GM10248 (cell line): ENCODE results near the gene SLC17A9.

Source experiments
- CTCF ChIA-PET: fragments of 300-600 bp; sonication (Branson Sonifier 250); formaldehyde crosslinking; extraction: SDS; loops from one replicate; lab custom pipeline; 2021; ENCODE audit warnings: antibody characterized with exemption; lab: Yijun Ruan, JAX
- POLR2A ChIA-PET: fragments of 350-650 bp; sonication (Branson Sonifier 250); formaldehyde crosslinking; extraction: SDS; loops from one replicate; lab custom pipeline; 2020; ENCODE audit warnings: antibody characterized with exemption; lab: Yijun Ruan, JAX
- DNase-seq: peaks from one replicate; pipeline ENCODE4 v3.0.0; 2012; ENCODE audit errors: extremely low spot score
- CTCF ChIP-seq: IDR thresholded peaks from 2 replicates; pipeline ENCODE4 v1.5.1; 2012; ENCODE audit warnings: mild to moderate bottlenecking, low read depth; ENCODE audit errors: extremely low read depth, missing control alignments, control extremely low read depth

SLC17A9 gene

GRCh38 chr20:62935968-62936585 is 16.4 kb upstream of the SLC17A9 start:
- TF ChIP-seq CTCF: no peak
- CTCF ChIA-PET: interaction anchor here (0.7 to 4.0 kb wide), 9 partner anchors 8 to 42 kb away, joined by 3 to 21 read pairs (median 5); partner anchors contain the start of gene SLC17A9
- no peak for DNase-seq
- POLR2A ChIA-PET: no interaction called here

GRCh38 chr20:62937268-62938104 is 15.0 kb upstream of the SLC17A9 start:
- TF ChIP-seq CTCF: no peak
- ChIA-PET CTCF (interaction anchor here (1.0 to 4.0 kb wide), 8 partner anchors 10 to 71 kb away, joined by 3 to 20 read pairs (median 4); no protein-coding TSS in a partner anchor), POLR2A (interaction anchor here (0.7 to 0.8 kb wide), 2 partner anchors 15 to 18 kb away, joined by 3 to 4 read pairs; partner anchors contain the start of gene SLC17A9)
- DNase-seq: peak; percentile 97

GRCh38 chr20:62938105-62938888 is 14.2 kb upstream of the SLC17A9 start, which contains the start of gene GID8:
Gene GID8, plus strand, starts transcription at chr20:62938147. Its CDS starts 3,356 bp downstream, at chr20:62941503.
- CTCF ChIA-PET: interaction anchor here (0.9 to 3.6 kb wide), 8 partner anchors 11 to 37 kb away, joined by 3 to 20 read pairs (median 4); no protein-coding TSS in a partner anchor
- POLR2A ChIA-PET: interaction anchor here (0.8 kb wide), 1 partner anchor 15 kb away, joined by 4 read pairs; the partner anchor contains the start of gene SLC17A9
- DNase-seq: peak; percentile 68
- no peak for TF ChIP-seq CTCF

- ChIA-PET POLR2A (no interaction called here), CTCF (interaction anchor here (1.2 kb wide), 1 partner anchor 9 kb away, joined by 4 read pairs; no protein-coding TSS in a partner anchor)
- no peak for TF ChIP-seq CTCF
- DNase-seq: no peak
Observed at GRCh38 chr20:62940875-62941274, 11.6 kb upstream of the SLC17A9 start.

- TF ChIP-seq CTCF: no peak
- no peak for DNase-seq
- ChIA-PET POLR2A (no interaction called here), CTCF (interaction anchor here (1.2 to 1.3 kb wide), 3 partner anchors 8 to 67 kb away, joined by 3 to 4 read pairs (median 3); no protein-coding TSS in a partner anchor)
Observed at GRCh38 chr20:62941792-62942191, 10.7 kb upstream of the SLC17A9 start.
